GM21619 (cell line): ENCODE measurements around the gene IGSF8.
A peak's percentile ranks its signal among the peaks of the same experiment; 100 is the strongest.
"Not testable (repeated sequence)": the region's sequence is repeated elsewhere in the genome, so short reads cannot be mapped to it uniquely, and the experiment has no call there.

ENCODE experiments used
- ATAC-seq: cut with Tn5 transposase; IDR thresholded peaks from one replicate; pipeline ENCODE4 v1.9.1; 2021; ENCODE audit not compliant: unreplicated experiment

Gene IGSF8

DNA sequence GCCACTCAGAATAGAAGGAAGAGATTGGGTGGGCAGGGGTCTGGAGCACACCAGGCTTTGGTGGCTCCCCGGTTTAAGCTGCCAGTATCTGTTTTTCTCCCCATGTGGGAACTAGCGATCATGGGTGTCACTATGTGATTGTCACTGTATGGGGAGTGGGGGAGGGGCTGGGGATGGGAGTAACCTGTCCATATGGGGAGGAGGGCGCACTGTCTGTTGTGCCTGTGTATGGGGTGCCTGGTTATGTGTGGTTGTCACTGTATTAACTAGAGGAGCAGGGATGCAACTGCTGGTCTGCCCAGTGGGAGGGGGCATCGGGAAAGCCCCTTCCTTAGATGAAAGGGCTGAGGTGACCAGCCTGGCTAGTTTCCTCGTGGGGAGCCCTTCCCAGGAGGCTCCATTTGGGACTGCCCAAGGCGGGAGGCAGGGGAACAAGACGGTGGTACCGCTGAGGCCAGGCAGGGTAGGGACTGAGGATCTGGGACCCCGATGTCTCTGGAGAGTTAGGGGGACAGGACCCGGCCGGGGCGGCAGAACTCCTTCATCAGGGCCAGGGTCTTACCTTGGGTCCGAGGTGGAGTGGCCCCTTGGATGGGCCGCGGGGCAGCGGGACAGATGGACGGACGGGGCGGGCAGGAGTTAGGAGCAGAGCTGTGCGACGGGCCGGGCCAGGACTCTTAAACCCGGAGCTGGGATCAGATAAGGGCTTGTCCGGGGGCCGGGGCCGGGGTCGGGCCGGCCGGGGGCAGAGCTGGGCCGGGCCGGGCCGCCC, 28.8 kb downstream of the IGSF8 start, which contains the start of gene KCNJ10:
TSS of gene KCNJ10 (minus strand) at position 701 of the 772 bp plus-strand sequence. CDS start 27,628 bp downstream, outside the sequence.
- ATAC-seq: no peak

DNA sequence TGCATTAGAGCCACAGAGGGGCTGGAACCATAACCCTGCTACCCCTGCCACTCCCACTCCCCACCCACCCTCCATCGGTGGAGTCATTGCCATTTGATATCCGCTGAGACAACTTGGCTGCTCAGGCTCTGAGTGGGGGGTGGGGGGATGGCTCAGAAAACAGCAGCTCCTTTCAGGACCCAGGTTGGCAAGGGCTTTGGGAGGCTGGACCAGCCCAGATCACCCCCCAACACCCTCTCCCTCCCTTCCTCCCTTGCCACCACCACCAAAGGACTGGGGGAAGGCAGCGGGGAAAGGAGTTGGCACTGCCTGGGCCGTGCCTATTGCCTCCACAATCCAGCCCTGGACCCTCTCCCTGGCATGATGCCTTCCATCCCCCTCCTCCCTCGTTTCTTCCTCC, 30.2 kb downstream of the IGSF8 start:
- no peak for ATAC-seq

DNA sequence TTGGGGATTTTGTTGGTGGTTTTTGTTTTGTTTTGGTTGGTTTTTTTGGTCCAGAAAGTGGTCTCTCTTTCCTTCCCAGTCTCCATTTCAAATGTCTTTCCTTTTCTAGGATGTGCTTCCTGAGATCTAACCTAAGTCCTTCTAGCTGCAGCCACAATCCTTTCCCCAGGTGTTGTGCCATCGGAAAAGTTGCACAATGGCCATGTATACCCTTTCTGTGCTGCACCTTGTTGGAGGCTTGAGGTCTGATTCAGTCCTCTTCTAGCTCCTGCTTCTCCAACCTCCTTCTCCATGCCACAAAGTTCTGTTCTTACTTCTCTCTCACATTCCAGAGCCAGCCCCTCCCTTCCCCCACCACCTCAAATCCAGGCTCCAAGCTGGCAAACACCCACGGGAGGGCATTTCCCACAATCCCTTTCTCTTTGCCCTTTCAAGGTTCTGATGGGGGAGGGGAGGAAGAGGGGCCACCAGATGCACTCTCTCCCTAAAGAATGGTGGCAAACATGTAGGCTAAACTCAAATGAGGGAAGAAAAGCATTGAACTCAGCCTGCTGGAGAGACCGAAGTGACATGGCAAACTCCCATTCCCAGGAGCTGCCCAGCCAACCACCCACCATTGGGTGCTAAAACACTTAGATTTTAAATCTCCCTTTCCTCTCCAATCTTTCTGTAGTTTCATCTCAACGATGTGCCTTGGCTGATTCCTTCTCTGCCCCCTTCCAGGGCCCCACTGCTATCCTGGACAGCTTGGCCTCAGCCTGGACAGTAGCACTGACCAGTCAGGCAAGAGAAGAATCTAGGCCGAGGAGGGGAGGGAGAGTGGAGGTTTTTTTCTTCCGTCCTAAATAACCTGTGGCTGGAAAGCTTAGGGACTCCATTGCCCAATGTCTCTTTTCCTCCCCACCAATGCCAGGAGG, 31.3 kb downstream of the IGSF8 start:
- ATAC-seq: no peak

DNA sequence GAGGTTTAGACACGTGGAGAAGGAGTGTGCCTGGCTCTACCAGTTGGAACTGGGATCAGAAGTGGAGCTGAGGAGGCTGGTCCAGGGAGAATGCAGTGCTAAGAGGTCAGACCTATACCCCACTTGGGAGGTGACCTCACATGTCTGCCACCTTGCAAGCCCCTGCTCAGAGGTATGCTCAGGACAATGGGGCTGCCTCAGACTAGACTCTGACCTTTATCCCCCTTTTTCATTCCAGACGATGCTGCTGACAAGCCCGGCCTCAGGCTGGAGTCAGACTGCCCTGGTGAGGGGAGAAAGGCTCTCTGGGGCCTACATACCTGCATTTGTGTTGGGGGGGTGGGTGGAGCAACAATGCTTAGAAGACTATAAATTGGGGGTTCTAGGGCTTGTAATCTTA, 33.7 kb downstream of the IGSF8 start:
- ATAC-seq: no peak

DNA sequence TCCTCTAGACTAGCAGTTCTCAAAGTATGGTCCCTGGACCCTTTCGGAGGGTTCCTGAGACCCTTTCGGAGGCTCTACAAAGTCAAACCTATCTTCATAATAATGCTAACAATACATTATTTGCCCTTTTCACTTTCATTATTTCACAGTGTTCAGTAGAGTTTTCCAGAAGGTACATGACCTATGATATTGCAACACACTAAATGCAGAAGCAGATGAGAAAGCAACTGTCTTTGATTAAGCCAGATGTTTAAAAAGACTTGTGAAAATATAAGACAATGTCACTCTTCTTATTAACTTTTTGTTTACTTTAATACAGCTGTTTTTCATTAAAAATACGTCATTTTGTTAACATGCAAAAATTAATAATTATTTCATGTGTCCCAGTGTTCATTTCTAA, 34.3 kb downstream of the IGSF8 start:
- ATAC-seq: no peak

DNA sequence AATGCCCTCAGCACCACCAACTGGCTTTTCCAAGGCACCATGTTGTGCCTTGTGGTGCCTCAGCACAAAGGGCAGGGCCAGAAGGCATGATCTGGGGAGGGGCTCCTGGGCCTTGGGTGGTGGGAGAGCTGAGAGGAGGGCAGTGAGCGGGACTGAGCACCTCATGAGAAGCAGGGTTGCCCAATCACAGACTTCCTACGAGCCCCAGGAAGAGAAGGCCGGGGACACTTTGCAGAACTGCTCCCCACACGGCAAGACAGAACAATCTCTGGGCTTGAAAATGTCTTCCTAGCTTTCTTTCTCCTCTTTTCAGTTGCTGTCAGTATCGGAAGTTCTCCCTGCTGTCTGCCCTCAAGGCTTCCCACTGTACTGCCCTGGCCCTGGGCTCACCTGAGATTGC, 35.2 kb downstream of the IGSF8 start:
- no peak for ATAC-seq

DNA sequence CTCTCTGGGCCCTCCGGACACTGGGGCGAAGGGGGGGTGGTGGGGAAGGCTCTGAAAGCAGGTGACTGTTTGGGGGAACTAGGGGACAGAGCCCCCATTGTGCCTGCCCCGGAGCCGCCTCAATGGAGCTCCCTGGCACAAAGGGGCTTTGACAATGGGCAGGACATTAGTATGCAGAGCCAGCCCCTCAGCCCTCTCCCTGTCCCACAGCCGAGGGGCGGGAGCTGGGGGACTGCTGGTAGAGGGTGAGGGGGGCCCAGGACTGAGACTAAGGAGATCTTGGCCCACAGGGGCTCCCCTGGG, 36.2 kb downstream of the IGSF8 start:
- no peak for ATAC-seq

DNA sequence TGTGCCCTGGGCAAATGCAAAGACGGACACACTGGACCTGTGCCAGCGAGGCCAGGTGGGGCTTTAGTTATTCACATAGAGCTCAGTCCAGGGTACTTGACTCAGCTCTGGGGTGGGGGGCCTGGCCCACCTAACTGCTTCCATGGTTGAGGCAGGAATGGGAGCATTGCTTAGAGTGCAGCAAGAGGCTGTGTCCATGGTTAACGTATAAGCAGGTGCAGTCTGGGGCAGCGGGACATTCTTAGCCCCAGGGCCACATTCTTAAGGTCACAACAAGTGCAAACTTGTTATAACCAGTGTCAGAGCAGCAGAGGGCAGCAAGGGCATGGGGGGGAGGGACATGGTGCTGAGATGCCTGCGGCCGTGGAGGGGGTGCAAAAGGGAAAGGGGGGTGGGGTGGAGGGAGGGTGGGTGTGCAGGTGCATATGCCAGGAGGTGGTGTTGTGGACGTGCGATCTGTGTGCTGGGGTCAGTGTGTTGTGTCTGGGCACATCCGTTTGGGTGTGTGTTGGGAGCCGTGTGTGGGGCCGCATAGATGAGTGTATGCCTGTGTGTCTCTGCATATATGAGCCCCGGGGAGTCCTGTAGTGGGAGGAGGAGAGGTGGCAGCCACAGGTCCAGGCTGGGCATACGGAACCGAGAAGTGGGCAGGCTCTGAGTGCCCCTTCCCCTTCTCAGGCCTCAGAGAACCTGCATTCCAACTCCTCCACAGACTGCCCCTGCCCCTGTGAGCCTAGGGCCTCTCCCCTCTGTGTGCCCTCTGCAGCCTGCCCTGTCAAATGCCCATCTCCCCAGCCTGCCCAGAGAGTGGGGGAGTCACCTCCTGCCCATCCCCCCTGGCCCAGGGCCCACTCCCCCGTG, 36.8 kb downstream of the IGSF8 start:
- no peak for ATAC-seq

DNA sequence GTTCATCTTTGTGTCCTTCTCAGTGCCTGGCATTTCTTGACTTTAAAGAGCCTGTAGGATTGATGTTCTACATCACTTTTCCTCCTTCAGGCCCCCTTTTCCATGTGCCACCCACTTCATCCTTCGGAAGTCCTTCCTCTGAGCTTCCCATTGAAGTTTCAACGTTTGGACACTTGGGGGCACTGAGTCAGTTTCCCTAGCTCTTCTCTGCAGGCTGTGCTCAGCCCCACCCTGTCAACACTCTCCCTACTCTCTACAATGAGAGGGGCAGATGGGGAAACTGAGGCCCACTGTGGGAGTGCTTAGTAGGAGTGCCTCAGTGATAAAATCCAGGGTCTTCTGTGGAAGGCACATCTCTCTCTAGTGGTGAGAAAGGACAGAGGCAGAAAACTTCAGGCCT, 40.3 kb downstream of the IGSF8 start:
- ATAC-seq: no peak

DNA sequence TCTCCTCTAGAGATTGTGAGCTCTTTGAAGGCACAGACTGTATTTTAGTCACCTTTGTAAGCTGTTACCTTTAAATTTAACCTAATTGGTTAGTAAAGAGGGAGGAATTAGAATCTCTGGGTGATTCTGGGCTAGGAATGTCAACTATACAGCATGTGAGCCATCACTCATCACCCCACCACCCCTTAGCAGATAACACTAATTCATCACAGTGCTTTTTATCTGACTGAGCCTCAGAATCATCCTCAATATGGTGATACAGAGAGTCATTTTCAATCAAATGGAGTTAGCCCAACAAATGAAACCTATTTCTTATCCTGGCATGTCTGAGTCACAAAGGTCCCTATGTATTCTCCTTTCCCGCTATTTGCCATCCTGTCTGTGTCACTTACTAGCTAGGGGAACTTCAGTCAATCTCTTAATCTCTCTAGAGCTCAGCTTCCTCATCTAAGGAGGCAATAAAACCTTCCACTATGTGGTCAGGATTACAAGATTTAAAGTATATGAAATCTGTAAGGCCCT, 41.7 kb downstream of the IGSF8 start:
- no peak for ATAC-seq

DNA sequence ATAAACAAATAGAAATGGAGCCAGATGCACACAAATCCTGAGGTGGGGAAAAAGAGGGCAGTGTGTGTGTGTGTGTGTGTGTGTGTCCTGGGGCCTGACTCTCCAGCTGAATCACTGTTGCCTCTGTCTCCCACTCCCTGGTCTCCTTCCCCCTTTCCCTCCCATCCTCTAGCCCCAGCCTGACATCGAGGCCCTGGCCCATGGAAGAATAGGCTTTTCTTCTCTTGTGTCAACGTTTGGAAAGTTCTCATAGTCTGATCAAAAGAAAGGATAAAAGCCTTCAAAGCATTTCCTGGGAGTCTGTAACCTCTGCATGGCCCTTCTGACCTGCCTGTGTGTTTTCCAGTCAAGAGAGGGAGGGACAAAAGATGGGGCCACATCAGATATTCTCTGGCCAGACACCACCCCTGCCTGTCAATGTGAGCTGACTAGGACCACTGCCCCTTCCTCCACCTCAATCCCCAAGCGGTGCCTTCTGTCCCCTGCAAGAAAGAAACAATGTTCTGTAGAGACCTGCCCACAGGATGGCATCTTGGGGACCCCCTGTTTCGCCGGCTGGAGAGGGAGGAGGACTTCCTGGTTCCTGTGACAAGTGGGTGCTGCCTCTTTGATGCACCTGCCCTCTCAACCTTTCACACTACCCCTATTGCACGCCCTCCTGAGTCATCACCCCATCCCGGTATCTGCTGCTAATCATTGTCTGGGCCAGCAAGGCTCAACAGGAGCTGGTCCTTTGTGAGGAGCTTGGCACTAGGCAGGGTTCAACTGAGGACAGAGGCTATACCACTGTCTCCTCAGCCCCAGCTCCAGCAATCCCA, 44.7 kb downstream of the IGSF8 start:
- no peak for ATAC-seq

DNA sequence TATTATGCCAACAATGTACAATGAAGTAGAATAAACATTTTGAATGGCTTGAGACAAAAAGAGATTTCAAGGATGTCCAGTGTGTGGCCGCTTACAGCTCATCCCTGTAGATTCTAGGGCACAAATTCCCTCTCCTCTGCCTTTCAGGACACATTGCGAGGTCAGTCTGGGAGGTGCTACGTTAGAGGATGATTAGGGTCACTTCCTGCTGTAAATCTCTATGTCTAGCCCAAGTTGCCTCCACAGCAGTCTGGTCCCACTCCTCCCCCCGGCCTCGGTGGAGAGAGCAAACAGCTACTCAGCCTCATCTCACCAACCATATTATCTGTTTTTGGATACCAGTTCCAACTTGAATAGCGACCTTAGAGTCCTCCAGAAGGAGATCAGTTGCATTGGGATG, 45.5 kb downstream of the IGSF8 start:
- ATAC-seq: no peak

DNA sequence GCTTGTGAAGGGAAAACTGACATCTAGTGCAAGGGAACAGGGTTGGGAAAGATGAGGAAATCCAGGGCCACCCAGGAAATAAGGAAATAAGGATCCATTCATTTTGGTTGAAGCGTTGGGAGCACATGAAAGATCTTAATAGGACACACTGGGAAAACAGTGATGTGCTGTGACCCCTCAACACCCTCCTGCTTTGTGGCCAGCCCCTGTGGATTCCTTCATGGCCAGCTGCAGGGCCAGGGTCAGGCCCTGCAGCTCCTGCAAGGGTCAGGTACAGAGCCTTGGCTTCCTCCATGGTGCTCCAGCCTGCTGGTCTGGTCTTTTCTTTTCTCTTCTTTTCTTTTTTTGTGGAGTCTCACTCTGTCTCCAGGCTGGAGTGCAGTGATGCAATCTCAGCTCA, 47.8 kb downstream of the IGSF8 start:
- no peak for ATAC-seq

DNA sequence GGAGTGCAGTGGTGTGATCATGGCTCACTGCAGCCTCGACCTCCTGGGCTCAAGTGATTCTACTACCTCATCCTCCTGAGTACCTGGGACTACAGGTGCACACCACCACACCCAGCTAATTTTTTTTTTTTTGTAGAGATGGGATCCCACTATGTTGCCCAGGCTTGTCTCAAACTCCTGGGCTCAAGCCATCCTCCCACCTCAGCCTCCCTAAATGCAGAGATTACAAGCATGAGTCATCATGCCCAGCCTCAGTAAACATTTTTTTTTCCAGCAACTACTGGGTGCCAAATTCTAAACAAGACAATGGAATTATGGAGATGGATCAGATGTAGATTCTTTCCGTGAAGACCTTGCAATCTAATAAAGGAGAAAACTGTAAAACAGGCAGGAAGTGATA, 48.2 kb downstream of the IGSF8 start:
- ATAC-seq: not testable (repeated sequence)

DNA sequence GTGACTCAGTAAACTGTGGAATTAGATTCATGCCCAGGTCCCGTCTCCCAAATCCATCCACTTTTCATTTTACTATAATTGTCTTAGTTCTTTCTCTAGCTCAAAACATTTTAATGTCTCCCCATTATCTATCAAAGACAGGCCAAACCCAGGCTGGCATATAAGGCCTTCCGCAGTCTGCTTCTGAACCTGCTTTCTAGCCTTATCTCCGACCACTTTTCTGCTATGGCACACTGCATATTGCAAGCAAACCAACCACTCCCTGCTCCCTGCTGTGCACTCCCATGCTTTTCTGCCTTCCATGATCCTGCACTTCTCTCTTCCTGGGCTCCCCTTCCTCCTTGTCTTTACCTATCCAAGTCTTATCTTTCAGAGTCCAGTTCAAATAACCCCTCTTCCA, 49.3 kb downstream of the IGSF8 start:
- ATAC-seq: no peak

DNA sequence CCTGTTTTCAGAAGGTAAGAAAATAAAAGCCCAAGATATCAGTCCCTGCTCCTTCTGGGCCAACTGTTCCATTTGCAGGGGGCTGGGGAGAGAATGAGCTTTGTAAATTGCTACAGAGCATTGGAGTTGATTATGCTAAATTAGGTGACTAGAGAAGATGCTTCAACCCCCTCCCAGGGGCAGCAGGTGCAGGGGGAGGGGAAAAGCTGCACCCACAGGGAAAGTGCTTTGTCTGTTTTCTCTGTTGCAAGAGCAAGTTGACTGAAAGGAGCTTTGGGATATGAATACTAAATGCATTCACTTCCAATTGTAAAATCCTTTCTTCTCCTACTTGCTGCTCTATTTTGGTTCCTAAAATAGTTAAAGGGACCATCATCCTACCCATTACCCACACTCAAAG, 50.1 kb downstream of the IGSF8 start:
- no peak for ATAC-seq

DNA sequence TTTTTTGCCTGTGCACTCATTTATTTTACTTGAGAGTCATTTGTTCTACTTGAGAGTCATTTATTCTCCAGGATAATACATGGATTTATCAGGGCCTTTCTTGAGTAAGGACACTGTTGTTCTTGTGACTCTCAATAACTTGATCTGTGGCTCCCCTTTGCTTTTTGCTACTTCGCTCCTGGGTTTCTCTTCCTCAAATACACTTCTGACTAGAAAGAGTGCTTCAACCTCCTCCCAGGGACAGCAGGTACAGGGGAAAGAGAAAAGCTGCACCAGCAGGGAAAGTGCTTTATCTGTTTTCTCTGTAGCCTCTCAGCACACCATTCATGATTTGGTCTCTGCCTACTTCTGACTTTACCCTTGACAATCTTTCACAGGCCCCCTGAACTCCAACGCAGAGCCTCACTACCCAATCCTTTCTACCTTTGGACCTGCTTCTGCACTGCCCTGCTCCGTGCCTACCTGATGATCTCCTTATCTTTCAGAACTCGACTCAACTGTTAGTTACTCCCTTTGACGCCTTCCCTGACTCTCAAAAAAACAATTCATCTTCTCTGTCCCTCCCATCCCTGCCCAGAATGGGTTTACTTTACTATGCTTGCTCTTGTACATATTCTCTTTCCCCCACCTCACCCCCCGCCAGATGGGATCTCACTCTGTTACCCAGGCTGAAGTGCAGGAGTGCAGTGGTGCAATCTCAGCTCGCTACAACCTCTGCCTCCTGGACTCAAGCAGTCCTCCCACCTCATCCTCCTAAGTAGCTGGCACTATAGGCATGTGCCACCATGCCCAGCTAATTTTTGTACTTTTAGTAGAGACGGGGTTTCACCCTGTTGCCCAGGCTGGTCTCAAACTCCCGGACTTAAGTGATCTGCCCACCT, 51.1 kb downstream of the IGSF8 start:
- ATAC-seq: peak; percentile 42

DNA sequence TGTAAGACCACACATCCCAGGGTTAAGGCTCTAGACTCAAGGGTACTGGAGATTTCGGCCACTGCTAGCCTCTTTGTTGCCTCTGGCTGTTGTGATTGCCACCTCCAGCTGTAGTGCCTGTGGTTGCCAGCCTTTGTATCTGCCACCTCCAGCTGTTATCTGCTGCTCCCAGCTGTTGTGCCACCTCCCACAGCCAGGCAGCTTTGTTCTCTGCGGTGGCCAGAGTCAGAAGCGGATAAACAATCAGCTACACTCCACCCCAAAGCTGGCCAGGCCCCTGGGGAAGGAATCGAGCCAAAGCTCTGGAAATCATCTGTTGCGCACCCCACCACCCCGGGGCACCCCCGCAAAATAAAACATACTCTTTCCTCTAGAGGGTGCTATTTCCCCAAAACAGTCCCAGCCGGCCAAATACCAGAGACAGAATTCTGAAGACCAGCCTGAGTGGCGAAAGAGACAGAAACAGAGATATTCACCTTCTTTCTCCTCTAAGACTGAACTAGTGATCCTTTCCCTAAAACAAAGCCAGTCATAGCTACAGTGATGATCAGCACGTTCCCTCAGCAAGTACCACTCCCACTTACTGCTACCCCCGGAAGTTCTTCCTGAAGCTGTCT, 51.8 kb downstream of the IGSF8 start:
- peak; percentile 74 for ATAC-seq

DNA sequence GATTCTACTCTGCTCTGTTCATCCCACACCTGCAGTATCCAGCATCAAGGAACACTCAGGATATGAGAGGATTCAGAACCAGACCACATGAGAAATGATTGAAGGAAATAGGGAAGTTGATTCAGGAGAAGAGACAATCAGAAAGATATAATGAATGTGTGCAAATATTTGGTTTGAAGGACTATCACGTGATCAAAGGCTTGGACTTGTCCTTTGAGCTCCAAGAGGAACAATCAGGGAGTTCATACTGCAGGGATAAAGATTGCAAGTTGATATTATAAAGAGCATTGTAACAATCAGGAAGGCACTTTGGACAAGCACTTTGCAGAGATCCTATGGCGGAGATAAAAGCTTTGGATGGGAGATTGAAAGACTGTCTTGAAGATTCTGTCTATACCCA, 52.8 kb downstream of the IGSF8 start:
- ATAC-seq: no peak
